ENCODE results near the gene RAD51AP2. TPM values are rescaled to one million over a fixed set of nuclear protein-coding genes. Genes with fewer than 3 reads are reported as not detected.

The RAD51AP2 gene
- total RNA-seq, result 0.21 and 0.24 TPM in 2 replicates

GRCh38 chr2:17518212-17519154 lies at the start of gene RAD51AP2:
TSS of gene RAD51AP2 (minus strand) at chr2:17518440. CDS start at chr2:17518415, 25 bp downstream.

DNA sequence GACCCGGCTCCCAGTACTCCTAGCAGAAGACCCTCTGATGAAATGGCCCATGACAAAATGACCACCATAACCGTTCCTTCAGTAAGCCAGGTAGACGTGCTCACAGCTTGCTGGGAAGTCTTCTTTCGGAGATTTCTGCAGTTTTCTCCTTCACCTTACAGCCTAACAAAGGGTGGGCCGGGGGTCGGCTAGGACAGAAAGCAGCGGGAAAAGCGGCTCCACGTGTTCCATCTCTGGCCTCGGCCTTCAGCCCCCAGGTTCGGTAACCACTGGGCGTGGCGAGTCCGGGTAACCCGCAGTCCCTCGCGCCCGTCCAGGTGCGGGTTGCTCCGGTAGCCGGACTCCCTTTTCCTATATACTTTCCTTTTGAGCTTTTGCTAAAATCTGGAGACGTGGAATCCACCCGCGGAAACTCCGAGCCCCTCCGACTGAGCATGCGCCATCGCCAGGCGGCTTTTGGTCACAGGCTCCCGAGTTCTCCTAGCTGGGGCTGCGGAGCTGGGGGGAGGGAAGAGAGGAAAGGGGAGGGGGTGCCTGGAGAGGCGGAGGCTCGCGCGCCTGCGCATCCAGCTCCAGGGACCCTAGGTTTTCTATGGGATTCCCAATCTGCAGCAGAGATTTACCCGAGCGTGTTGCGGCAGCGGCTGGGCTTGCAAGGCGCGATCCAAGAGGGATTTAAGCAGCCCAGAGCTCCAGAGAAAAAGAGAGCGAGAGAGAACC lies 22.0 kb upstream of the RAD51AP2 start, which contains the start of gene VSNL1:
TSS of gene VSNL1 (plus strand) at position 604 of the 720 bp plus-strand sequence. CDS start 51,379 bp downstream, outside the sequence.

Other genes with a start within 250 kb of the RAD51AP2 start
- gene VSNL1, start 22.3 kb upstream of the RAD51AP2 start, total RNA-seq, result 6.4 and 8.7 TPM in 2 replicates
- 20.0 TPM in 2 replicates for gene SMC6, start 235.4 kb upstream of the RAD51AP2 start, total RNA-seq
- 2.4 and 5.5 TPM in 2 replicates for gene GEN1, start 235.7 kb upstream of the RAD51AP2 start, total RNA-seq